Measurements from ENCODE around the gene ZC3H4. TPM values are rescaled to one million over a fixed set of nuclear protein-coding genes. Genes with fewer than 3 reads are reported as not detected.
"Not testable (repeated sequence)": the region's sequence is repeated elsewhere in the genome, so short reads cannot be mapped to it uniquely, and the experiment has no call there.

The ZC3H4 gene
- total RNA-seq, 1 donor from 2014 or later: 22.1 TPM

- H3K36me3 ChIP-seq: peaks cover 47% of the 10 kb centered on the region
- H3K9me3 ChIP-seq (replicated peaks): no peaks in the 10 kb centered on the region
- H3K27me3 ChIP-seq (ENCODE audit: low read depth): no peaks in the 10 kb centered on the region
- no peak overlapping the region for H3K27ac ChIP-seq (replicated peaks)
- DNase-seq: no peak
- peaks cover 6% of the 10 kb centered on the region for H3K4me1 ChIP-seq
- TF ChIP-seq CTCF (IDR thresholded peaks at IDR 0.05; ENCODE audit: borderline replicate concordance): no peak
- intact Hi-C loops (cut with micrococcal nuclease): no loop called here
- H3K4me3 ChIP-seq: no peak overlapping the region
Measured at GRCh38 chr19:47143322-47144073, 29.9 kb upstream of the ZC3H4 start.

DNA sequence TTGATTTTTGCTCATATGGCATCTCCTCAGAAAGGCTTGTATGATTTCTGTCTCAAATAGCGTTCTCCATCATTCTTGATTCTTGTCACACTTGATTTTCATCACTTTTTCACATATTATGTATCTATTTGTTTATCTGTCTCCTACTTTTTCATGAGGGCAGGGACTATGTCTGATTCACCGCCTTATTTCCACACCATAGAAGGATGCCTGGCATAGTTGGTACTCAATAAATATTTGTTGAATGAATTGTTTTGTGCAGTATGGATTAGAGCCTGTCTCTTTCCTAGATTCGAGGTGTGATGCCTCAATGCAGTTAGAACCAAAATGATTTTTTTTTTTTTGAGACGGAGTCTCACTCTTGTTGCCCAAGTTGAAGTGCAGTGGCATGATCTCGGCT lies 29.2 kb upstream of the ZC3H4 start:
- intact Hi-C loops (cut with micrococcal nuclease): no loop called here
- Histone ChIP-seq H3K4me1 (peaks cover 6% of the 10 kb centered on the region), H3K9me3 (replicated peaks) (no peaks in the 10 kb centered on the region), H3K27ac (replicated peaks) (no peak overlapping the region), H3K36me3 (peaks cover 40% of the 10 kb centered on the region), H3K27me3 (ENCODE audit: low read depth) (no peaks in the 10 kb centered on the region), H3K4me3 (no peak overlapping the region)
- TF ChIP-seq CTCF (IDR thresholded peaks at IDR 0.05; ENCODE audit: borderline replicate concordance): no peak
- DNase-seq: no peak

GRCh38 chr19:47141695-47142094 lies 28.1 kb upstream of the ZC3H4 start:
- no peak overlapping the region for H3K27ac ChIP-seq (replicated peaks)
- intact Hi-C loops (cut with micrococcal nuclease): no loop called here

GRCh38 chr19:47141252-47141651 lies 27.7 kb upstream of the ZC3H4 start:
- H3K4me1 ChIP-seq; H3K27ac ChIP-seq (replicated peaks); H3K4me3 ChIP-seq; H3K9me3 ChIP-seq (replicated peaks); DNase-seq; H3K27me3 ChIP-seq (ENCODE audit: low read depth); intact Hi-C loops (cut with micrococcal nuclease): not testable (repeated sequence)
- peaks cover 30% of the 10 kb centered on the region for H3K36me3 ChIP-seq

More at GRCh38 chr19:47141695-47142094, 28.1 kb upstream of the ZC3H4 start:
- Histone ChIP-seq H3K9me3 (replicated peaks) (no peaks in the 10 kb centered on the region), H3K27me3 (ENCODE audit: low read depth) (no peaks in the 10 kb centered on the region), H3K36me3 (peaks cover 34% of the 10 kb centered on the region), H3K4me1 (peaks cover 6% of the 10 kb centered on the region), H3K4me3 (no peak overlapping the region)
- DNase-seq: no peak
- TF ChIP-seq CTCF (IDR thresholded peaks at IDR 0.05; ENCODE audit: borderline replicate concordance): no peak

DNA sequence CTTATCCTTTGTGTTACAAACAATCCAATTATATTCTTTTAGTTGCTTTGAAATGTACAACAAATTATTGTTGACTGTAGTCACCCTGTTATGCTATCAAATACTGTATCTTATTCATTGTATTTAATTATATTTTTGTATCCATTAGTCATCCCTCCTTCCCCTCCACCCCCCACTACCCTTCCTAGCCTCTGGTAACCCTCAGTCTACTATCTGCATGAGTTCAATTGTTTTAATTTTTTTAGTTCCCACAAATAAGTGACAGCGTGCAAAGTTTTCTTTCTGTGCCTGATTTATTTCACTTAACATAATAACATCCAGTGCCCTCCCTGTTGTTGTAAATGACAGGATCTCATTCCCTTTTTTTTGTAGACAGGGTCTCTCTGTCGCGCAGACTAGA lies 21.6 kb upstream of the ZC3H4 start:
- Histone ChIP-seq H3K27ac (replicated peaks) (no peak overlapping the region), H3K9me3 (replicated peaks) (no peaks in the 10 kb centered on the region), H3K4me3 (no peak overlapping the region), H3K36me3 (no peaks in the 10 kb centered on the region), H3K4me1 (peaks cover 40% of the 10 kb centered on the region), H3K27me3 (ENCODE audit: low read depth) (no peaks in the 10 kb centered on the region)
- DNase-seq: no peak
- intact Hi-C loops (cut with micrococcal nuclease): no loop called here
- no peak for TF ChIP-seq CTCF (IDR thresholded peaks at IDR 0.05; ENCODE audit: borderline replicate concordance)

- no peak for TF ChIP-seq CTCF (IDR thresholded peaks at IDR 0.05; ENCODE audit: borderline replicate concordance)
- DNase-seq: no peak
- H3K4me3 ChIP-seq: no peak overlapping the region
- H3K4me1 ChIP-seq: peaks cover 40% of the 10 kb centered on the region
- intact Hi-C loops (cut with micrococcal nuclease): no loop called here
- H3K27me3 ChIP-seq (ENCODE audit: low read depth): no peaks in the 10 kb centered on the region
- H3K36me3 ChIP-seq: no peaks in the 10 kb centered on the region
- no peaks in the 10 kb centered on the region for H3K9me3 ChIP-seq (replicated peaks)
- no peak overlapping the region for H3K27ac ChIP-seq (replicated peaks)
Measured at GRCh38 chr19:47134545-47134944, 21.0 kb upstream of the ZC3H4 start.

Data from left ventricle myocardium inferior (tissue), 1 donor.